ENCODE measurements around the gene EP300. TPM values are rescaled to one million over a fixed set of nuclear protein-coding genes. Genes with fewer than 3 reads are reported as not detected.
"Not testable (repeated sequence)": the region's sequence is repeated elsewhere in the genome, so short reads cannot be mapped to it uniquely, and the experiment has no call there.

The EP300 gene
- 10 to 100 TPM; 28.4 to 41.1 (median 33.1) TPM for total RNA-seq (2021; fragmentation: NEBNext Ultra II Directional; extraction: Animal tissue kit (Norgen Biotek cat#: 25700))
- long read RNA-seq, partial matches to known transcripts, result 9 of 20 reads
- long read RNA-seq, other reads (novel, unspliced or antisense), result 11 of 20 reads

GRCh38 chr22:41092023-41092817 is at the start of gene EP300:
Gene EP300, plus strand, starts transcription at chr22:41092592. Its CDS starts 413 bp downstream, at chr22:41093005.
- Mint-ChIP-seq H3K27ac (peak within 1 kb of the TSS; percentile 98), H3K27me3 (ENCODE audit: insufficient read depth) (no peaks in the 10 kb centered on the region; the same call in 1 of the 2 replicates), H3K4me3 (peak within 1 kb of the TSS; percentile 95), H3K36me3 (ENCODE audit: low read depth) (peaks cover 20% of the 10 kb centered on the region), H3K9me3 (no peaks in the 10 kb centered on the region), H3K4me1 (ENCODE audit: low read depth) (peaks cover 40% of the 10 kb centered on the region)
- TF ChIP-seq, protein P1, sequence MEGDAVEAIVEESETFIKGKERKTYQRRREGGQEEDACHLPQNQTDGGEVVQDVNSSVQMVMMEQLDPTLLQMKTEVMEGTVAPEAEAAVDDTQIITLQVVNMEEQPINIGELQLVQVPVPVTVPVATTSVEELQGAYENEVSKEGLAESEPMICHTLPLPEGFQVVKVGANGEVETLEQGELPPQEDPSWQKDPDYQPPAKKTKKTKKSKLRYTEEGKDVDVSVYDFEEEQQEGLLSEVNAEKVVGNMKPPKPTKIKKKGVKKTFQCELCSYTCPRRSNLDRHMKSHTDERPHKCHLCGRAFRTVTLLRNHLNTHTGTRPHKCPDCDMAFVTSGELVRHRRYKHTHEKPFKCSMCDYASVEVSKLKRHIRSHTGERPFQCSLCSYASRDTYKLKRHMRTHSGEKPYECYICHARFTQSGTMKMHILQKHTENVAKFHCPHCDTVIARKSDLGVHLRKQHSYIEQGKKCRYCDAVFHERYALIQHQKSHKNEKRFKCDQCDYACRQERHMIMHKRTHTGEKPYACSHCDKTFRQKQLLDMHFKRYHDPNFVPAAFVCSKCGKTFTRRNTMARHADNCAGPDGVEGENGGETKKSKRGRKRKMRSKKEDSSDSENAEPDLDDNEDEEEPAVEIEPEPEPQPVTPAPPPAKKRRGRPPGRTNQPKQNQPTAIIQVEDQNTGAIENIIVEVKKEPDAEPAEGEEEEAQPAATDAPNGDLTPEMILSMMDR (IDR thresholded peaks at IDR 0.05), result peak; percentile 65
- DNase-seq, result peak; percentile 61

DNA sequence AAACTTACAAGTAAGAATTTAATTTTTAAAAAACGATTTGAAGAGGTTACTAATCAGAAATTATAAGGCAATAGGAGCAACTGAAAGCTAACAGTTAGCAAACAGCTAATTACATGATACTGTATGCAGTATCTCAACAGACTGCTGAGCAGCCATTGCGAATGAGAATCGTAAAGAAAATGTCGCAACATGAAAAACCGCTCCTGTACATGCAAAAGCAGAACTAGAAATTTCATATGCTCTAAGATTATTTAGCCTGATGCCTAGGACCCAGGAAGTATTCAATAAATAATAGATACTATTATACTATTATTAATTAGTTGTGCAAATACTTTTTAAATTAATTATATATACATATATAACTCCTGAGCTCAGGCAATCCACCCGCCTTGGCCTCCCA is 48.7 kb upstream of the EP300 start:
- TF ChIP-seq, protein P1 (IDR thresholded peaks at IDR 0.05), result no peak
- Mint-ChIP-seq H3K27ac (no peak overlapping the region), H3K4me3 (no peak overlapping the region), H3K36me3 (ENCODE audit: low read depth) (no peaks in the 10 kb centered on the region), H3K9me3 (no peaks in the 10 kb centered on the region), H3K27me3 (ENCODE audit: insufficient read depth) (peaks cover 3% of the 10 kb centered on the region), H3K4me1 (ENCODE audit: low read depth) (peaks cover 11% of the 10 kb centered on the region)
- DNase-seq, result no peak

DNA sequence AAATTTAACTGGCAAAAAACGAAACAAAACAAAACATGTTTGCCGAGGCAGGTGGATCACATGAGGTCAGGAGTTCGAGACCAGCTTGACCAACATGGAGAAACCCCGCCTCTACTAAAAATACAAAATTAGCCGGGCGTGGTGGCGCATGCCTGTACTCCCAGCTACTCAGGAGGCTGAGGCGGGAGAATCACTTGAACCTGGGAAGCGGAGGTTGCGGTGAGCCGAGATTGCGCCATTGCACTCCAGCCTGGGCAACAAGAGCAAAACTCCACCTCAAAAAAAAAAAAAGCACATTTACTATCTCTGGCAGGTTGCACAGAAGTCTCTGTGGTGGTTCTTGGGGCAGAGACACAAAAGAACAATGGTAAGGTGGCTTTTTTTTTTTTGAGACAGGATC is 46.8 kb upstream of the EP300 start:
- H3K27ac Mint-ChIP-seq; H3K4me3 Mint-ChIP-seq; DNase-seq; H3K27me3 Mint-ChIP-seq (ENCODE audit: insufficient read depth); H3K9me3 Mint-ChIP-seq; H3K36me3 Mint-ChIP-seq (ENCODE audit: low read depth): not testable (repeated sequence)
- H3K4me1 Mint-ChIP-seq (ENCODE audit: low read depth), result peaks cover 17% of the 10 kb centered on the region

GRCh38 chr22:41047801-41048211 is 44.6 kb upstream of the EP300 start:
- Mint-ChIP-seq H3K27me3 (ENCODE audit: insufficient read depth) (no peaks in the 10 kb centered on the region; the same call in 1 of the 2 replicates), H3K27ac (no peak overlapping the region), H3K4me3 (peak overlapping the region; percentile 81), H3K9me3 (no peaks in the 10 kb centered on the region), H3K36me3 (ENCODE audit: low read depth) (no peaks in the 10 kb centered on the region), H3K4me1 (ENCODE audit: low read depth) (peaks cover 25% of the 10 kb centered on the region)
- DNase-seq, result no peak
- TF ChIP-seq, protein P1 (IDR thresholded peaks at IDR 0.05), result no peak

DNA sequence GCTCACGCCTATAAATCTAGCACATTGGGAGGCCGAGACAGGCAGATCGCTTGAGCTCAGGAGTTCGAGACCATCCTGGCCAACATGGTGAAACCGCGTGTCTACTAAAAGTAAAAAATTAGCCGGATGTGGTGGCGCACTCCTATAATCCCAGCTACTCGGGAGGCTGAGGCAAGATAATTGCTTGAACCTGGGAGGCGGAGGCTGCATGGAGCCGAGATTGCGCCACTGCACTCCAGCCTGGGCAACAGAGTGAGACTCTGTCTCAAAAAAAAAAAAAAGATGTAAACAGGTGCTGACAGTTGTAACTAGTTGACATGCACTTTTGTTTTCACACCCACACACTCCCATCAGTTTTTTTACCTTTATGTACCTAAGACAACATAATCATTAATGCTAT is 44.0 kb upstream of the EP300 start:
- H3K36me3 Mint-ChIP-seq (ENCODE audit: low read depth); DNase-seq; H3K27me3 Mint-ChIP-seq (ENCODE audit: insufficient read depth); H3K9me3 Mint-ChIP-seq: not testable (repeated sequence)
- Mint-ChIP-seq H3K27ac (peak overlapping the region; percentile 82), H3K4me1 (ENCODE audit: low read depth) (peaks cover 31% of the 10 kb centered on the region), H3K4me3 (peak overlapping the region; percentile 81)

DNA sequence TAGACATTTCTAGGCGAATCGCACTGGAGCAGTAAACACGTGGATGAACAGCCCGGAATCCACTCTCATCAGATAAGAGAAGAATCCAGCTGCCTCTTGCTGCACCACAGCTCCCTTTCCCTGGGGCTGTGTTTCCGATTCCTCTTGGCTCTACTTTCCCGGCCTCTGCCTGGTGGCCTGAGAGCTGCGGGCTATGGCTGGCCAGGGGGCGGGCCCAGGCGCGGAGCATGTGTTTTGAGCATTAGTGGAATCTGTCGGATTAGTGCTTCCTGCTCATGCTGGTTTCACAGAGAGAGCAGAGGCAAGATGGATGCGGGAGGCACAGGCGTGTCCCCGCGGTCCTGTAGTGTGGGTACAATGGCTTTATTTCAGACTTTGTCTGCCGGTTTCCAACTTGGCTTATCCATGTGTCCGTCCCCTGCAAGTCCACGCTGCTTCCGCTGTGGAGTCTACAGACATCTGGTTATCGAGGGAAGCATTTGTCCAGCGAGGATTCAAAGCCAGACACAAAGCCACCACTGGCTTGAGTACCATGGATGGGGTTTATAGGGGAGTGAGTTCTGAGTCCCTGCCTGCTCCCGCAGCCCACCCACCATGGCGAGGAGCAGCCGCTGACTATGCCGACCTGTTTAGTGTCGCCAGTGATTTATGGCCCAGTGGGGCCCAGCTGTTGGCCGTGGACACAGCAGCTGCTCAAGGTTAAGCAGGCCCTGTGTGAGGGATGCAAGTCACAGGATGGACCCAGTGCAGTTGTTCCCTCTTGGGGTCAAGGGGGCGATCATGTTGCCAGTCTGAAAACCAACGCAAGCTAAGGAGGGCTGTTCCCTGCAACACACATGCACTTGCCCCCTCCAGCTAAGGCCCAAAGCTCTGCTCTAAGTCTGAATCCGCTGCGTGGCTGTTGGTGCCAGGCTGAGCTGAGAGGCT is 43.3 kb upstream of the EP300 start:
- TF ChIP-seq, protein P1 (IDR thresholded peaks at IDR 0.05), result no peak
- peak overlapping the region; percentile 82 for H3K27ac Mint-ChIP-seq

GRCh38 chr22:41049795-41050194 is 42.6 kb upstream of the EP300 start:
- H3K36me3 Mint-ChIP-seq (ENCODE audit: low read depth); H3K4me3 Mint-ChIP-seq; H3K27me3 Mint-ChIP-seq (ENCODE audit: insufficient read depth): not testable (repeated sequence)

More for the DNA sequence above, 43.3 kb upstream of the EP300 start:
- Mint-ChIP-seq H3K9me3 (no peaks in the 10 kb centered on the region), H3K4me1 (ENCODE audit: low read depth) (peaks cover 34% of the 10 kb centered on the region), H3K4me3 (peak overlapping the region; percentile 81), H3K36me3 (ENCODE audit: low read depth) (no peaks in the 10 kb centered on the region), H3K27me3 (ENCODE audit: insufficient read depth) (no peaks in the 10 kb centered on the region; the same call in 1 of the 2 replicates)
- peak; percentile 95 for DNase-seq

More at GRCh38 chr22:41049795-41050194, 42.6 kb upstream of the EP300 start:
- H3K4me1 Mint-ChIP-seq (ENCODE audit: low read depth), result peaks cover 34% of the 10 kb centered on the region
- DNase-seq, H3K27ac Mint-ChIP-seq, H3K9me3 Mint-ChIP-seq: not testable (repeated sequence)

All from HFFc6 (cell line).